GM12875 (cell line): Measurements from ENCODE around the gene PPM1F.
"Not testable (repeated sequence)": the region's sequence is repeated elsewhere in the genome, so short reads cannot be mapped to it uniquely, and the experiment has no call there.

Source experiments
- H3K4me3 ChIP-seq: one replicate; pipeline ENCODE4 v1.5.1; 2011; ENCODE audit warnings: low read depth, low read length, control low read depth
- CTCF ChIP-seq: IDR thresholded peaks from 2 replicates; pipeline ENCODE4 v1.5.1; 2011; ENCODE audit warnings: low read depth, mild to moderate bottlenecking, control low read depth, inconsistent platforms, low read length, moderate library complexity, borderline replicate concordance; ENCODE audit not compliant: insufficient read depth

PPM1F gene

GRCh38 chr22:21873619-21874018 is 79.0 kb downstream of the PPM1F start:
- TF ChIP-seq CTCF: no peak

GRCh38 chr22:21872741-21873140 is 79.9 kb downstream of the PPM1F start:
- H3K4me3 ChIP-seq: not testable (repeated sequence)

More at GRCh38 chr22:21873619-21874018, 79.0 kb downstream of the PPM1F start:
- no peak overlapping the region for H3K4me3 ChIP-seq
